ENCODE results near the gene AMOTL2. TPM values are rescaled to one million over a fixed set of nuclear protein-coding genes. Genes with fewer than 3 reads are reported as not detected.

AMOTL2 gene
- total RNA-seq, 4 donors from 2014 or later: 93.2 to 226 (median 153) TPM

- H3K36me3 ChIP-seq: no peaks in the 10 kb centered on the region
- 71% methylated on average over 1 of the region's 1 CpG; no CpG with 5 or more reads in 1 of the 2 donors for WGBS, 2 donors (ENCODE audit: low coverage in 1 of 2)
- no peak overlapping the region for H3K27ac ChIP-seq
- no peak overlapping the region for H3K4me3 ChIP-seq
- H3K9me3 ChIP-seq: no peaks in the 10 kb centered on the region
- no peak for ATAC-seq
- no peak for TF ChIP-seq POLR2AphosphoS5 (IDR thresholded peaks at IDR 0.05)
- TF ChIP-seq POLR2A (IDR thresholded peaks at IDR 0.05): no peak
- TF ChIP-seq CTCF (IDR thresholded peaks at IDR 0.05): no peak
- peaks cover 0 to 19% (median 8%) of the 10 kb centered on the region in 3 donors for H3K4me1 ChIP-seq
- H3K27me3 ChIP-seq: peaks cover 22% of the 10 kb centered on the region
Measured at GRCh38 chr3:134409041-134409440, 34.8 kb upstream of the AMOTL2 start.

GRCh38 chr3:134407239-134407625 lies 33.0 kb upstream of the AMOTL2 start:
- Histone ChIP-seq H3K9me3 (peaks cover 0 to under 1% (median 0%) of the 10 kb centered on the region in 3 donors), H3K36me3 (no peaks in the 10 kb centered on the region), H3K4me3 (peak overlapping the region in 1 of 2 donors; percentile 50), H3K4me1 (peaks cover 0 to 19% (median 8%) of the 10 kb centered on the region in 3 donors), H3K27me3 (peaks cover 23% of the 10 kb centered on the region), H3K27ac (peak overlapping the region in 1 of 4 donors; percentile 64)
- WGBS, 2 donors (ENCODE audit: low coverage in 1 of 2): 78% methylated on average over 2 of the region's 6 CpGs; no CpG with 5 or more reads in 1 of the 2 donors
- ATAC-seq: peak; percentile 75
- TF ChIP-seq EP300 (IDR thresholded peaks at IDR 0.05) (no peak), POLR2A (IDR thresholded peaks at IDR 0.05) (no peak), POLR2AphosphoS5 (IDR thresholded peaks at IDR 0.05) (no peak), CTCF (IDR thresholded peaks at IDR 0.05) (no peak)

- peaks cover 0 to 7% (median 0%) of the 10 kb centered on the region in 3 donors for H3K9me3 ChIP-seq
- WGBS, 2 donors (ENCODE audit: low coverage in 1 of 2): 6% methylated on average over 16 of the region's 64 CpGs; no CpG with 5 or more reads in 1 of the 2 donors
- peak overlapping the region; percentile 4 to 50 for H3K4me3 ChIP-seq
- TF ChIP-seq POLR2A (IDR thresholded peaks at IDR 0.05) (no peak), EP300 (IDR thresholded peaks at IDR 0.05) (no peak), CTCF (IDR thresholded peaks at IDR 0.05) (no peak), POLR2AphosphoS5 (IDR thresholded peaks at IDR 0.05) (no peak)
- peaks cover 0 to 19% (median 8%) of the 10 kb centered on the region in 3 donors for H3K4me1 ChIP-seq
- peak overlapping the region in 2 of 4 donors; percentile 14 to 64 for H3K27ac ChIP-seq
- H3K27me3 ChIP-seq: peaks cover 23% of the 10 kb centered on the region
- H3K36me3 ChIP-seq: no peaks in the 10 kb centered on the region
- peak; percentile 40 for ATAC-seq
Measured at GRCh38 chr3:134406331-134407238, 32.3 kb upstream of the AMOTL2 start.

GRCh38 chr3:134404366-134404885 lies 30.2 kb upstream of the AMOTL2 start:
- peaks cover 0 to 19% (median 8%) of the 10 kb centered on the region in 3 donors for H3K4me1 ChIP-seq
- H3K27me3 ChIP-seq: peaks cover 23% of the 10 kb centered on the region
- H3K27ac ChIP-seq: no peak overlapping the region
- 93 to 95% methylated on average over 3 to 4 of the region's 4 CpGs for WGBS, 2 donors (ENCODE audit: low coverage in 1 of 2)
- H3K9me3 ChIP-seq: peaks cover 0 to 7% (median 0%) of the 10 kb centered on the region in 3 donors
- no peak for ATAC-seq
- no peak for TF ChIP-seq CTCF (IDR thresholded peaks at IDR 0.05)
- TF ChIP-seq POLR2A (IDR thresholded peaks at IDR 0.05): no peak
- no peak for TF ChIP-seq EP300 (IDR thresholded peaks at IDR 0.05)
- TF ChIP-seq POLR2AphosphoS5 (IDR thresholded peaks at IDR 0.05): no peak
- H3K4me3 ChIP-seq: no peak overlapping the region
- no peaks in the 10 kb centered on the region for H3K36me3 ChIP-seq

Data from gastroesophageal sphincter (tissue), 4 donors.